Measurements from ENCODE around the gene CYP27C1.

DNA sequence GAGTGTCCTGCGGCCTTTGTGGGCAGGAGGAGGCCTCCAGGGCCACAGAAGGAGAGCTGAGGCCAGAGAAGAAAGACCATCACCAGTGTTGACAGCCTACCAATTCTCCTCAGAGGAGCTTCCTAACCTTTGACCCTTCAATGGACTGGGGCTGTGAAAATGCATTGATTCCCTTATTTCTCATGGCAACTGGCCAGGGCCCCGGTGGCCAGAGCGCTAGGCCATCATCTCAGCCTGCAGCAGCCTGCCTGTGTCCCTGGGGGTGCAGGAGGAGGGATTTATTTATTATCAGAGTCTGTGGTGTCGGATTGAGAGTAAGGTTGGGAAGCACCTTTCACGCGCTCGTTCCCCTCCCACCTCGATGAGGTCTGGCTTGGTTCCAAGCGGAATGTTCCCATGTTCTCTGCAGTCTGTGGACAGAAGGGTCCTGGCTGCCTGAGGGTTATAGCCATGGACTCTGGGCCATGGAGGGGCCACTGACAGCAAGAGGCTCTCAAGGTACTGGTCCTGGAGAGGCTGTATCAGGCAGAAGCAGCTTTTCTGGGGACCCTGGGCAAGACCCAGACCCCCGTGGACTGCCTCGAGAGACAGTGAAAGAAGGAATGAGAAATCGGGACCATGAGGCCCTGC lies 53.8 kb downstream of the CYP27C1 start:
- TF ChIP-seq, protein P1, sequence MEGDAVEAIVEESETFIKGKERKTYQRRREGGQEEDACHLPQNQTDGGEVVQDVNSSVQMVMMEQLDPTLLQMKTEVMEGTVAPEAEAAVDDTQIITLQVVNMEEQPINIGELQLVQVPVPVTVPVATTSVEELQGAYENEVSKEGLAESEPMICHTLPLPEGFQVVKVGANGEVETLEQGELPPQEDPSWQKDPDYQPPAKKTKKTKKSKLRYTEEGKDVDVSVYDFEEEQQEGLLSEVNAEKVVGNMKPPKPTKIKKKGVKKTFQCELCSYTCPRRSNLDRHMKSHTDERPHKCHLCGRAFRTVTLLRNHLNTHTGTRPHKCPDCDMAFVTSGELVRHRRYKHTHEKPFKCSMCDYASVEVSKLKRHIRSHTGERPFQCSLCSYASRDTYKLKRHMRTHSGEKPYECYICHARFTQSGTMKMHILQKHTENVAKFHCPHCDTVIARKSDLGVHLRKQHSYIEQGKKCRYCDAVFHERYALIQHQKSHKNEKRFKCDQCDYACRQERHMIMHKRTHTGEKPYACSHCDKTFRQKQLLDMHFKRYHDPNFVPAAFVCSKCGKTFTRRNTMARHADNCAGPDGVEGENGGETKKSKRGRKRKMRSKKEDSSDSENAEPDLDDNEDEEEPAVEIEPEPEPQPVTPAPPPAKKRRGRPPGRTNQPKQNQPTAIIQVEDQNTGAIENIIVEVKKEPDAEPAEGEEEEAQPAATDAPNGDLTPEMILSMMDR (conservative IDR thresholded peaks at IDR 0.05; ENCODE audit: low read length) = no peak
- TF ChIP-seq EZH2phosphoT487 (IDR thresholded peaks at IDR 0.05; ENCODE audit: borderline replicate concordance) = no peak
